DND-41 (cell line): Measurements from ENCODE around the gene FOXP1.

Experiments used
- CTCF ChIP-seq: IDR thresholded peaks from 2 replicates; pipeline ENCODE4 v1.5.1; 2012; ENCODE audit warnings: borderline replicate concordance, low read length, moderate library complexity, mild to moderate bottlenecking; ENCODE audit not compliant: poor library complexity, severe bottlenecking; ENCODE audit errors: extremely low read depth
- EZH2 ChIP-seq: IDR thresholded peaks from 3 replicates; pipeline ENCODE4 v1.6.1; 2012; ENCODE audit warnings: borderline replicate concordance, low read depth, mild to moderate bottlenecking, moderate library complexity, low read length, inconsistent platforms; ENCODE audit not compliant: severe bottlenecking

- TF ChIP-seq CTCF (no peak), EZH2 (no peak)
Observed at GRCh38 chr3:71127052-71127831, 456.3 kb downstream of the FOXP1 start.
